Measurements from ENCODE around the gene UPK3B.
"Not testable (repeated sequence)": the region's sequence is repeated elsewhere in the genome, so short reads cannot be mapped to it uniquely, and the experiment has no call there.

The UPK3B gene

DNA sequence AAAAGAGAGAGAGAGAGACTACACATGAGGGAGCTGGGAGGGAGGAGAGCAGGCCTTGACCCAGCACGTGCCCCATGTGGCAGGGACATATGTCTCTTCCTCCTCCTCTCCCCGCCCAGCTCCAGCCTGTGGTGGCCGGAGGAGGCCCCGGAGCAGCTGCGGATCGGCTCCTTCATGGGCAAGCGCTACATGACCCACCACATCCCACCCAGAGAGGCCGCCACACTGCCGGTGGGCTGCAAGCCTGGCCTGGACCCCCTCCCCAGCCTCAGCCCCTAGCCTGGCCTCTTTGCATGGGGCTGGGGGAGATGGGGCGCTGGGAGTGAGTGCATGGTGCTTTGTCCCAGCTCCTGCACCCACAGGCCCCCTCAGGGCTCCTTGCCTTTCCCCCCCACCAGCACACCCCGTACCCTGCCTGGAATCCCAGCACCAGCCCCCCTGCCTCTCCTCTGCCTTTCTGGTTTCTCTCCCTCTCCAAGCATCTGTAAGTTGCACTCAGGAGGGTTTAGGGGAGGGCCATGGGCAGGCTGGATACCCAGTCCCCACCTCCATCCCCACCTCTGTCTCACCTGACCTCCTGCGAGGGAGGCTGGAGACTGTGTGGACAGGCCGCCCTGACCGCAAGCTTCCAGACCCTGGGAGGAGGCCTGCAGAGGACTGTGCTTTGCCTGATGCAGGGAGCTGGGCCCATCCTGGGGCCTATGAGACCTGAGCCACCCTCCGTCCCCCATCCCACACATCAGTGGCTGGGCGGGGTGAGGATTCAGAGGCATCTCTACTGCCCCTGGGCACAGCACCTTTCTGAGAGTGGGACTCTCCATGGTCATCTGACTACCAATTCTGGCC is 4.8 kb downstream of the UPK3B start:
- Histone ChIP-seq H3K27me3 (ENCODE audit: control insufficient read depth in 3 of 3, insufficient read depth in 3 of 3, low read depth in 1 of 3, low read length in 3 of 3) (no peaks in the 10 kb centered on the region), H2BK5ac (ENCODE audit: low read length) (no peak overlapping the region), H4K91ac (ENCODE audit: low read depth, low read length, poor library complexity) (no peak overlapping the region), H2AFZ (ENCODE audit: low read length) (peak overlapping the region; percentile 88), H3K23ac (ENCODE audit: low read depth, low read length, poor library complexity) (no peak overlapping the region), H3K9ac (ENCODE audit: low read depth, low read length, poor library complexity) (peak overlapping the region; percentile 70), H2AK5ac (ENCODE audit: low read depth, low read length) (no peak overlapping the region), H3K4ac (ENCODE audit: low read length) (peak overlapping the region; percentile 53), H3K36me3 (replicated peaks in 1 of 2; ENCODE audit: control insufficient read depth in 2 of 2, insufficient read depth in 2 of 2, low read length in 2 of 2) (no peaks in the 10 kb centered on the region), H3K79me1 (ENCODE audit: low read depth, low read length) (no peaks in the 10 kb centered on the region), H3K4me1 (ENCODE audit: control insufficient read depth in 2 of 2, insufficient read depth in 1 of 2, low read depth in 1 of 2, low read length in 2 of 2) (peaks cover 6 to 13% of the 10 kb centered on the region in 2 donors), H3K14ac (ENCODE audit: low read length) (peak overlapping the region; percentile 89), H3K27ac (replicated peaks; ENCODE audit: low read length) (no peak overlapping the region), H2BK15ac (ENCODE audit: low read length) (peak overlapping the region; percentile 58), H2BK120ac (ENCODE audit: low read depth, low read length) (no peak overlapping the region), H4K8ac (ENCODE audit: low read depth, low read length) (peak overlapping the region; percentile 96), H3K4me2 (ENCODE audit: insufficient read depth, low read length, poor library complexity, severe bottlenecking) (no peak overlapping the region), H2BK12ac (ENCODE audit: low read length) (no peak overlapping the region), H3K4me3 (ENCODE audit: low read length in 2 of 2) (no peak overlapping the region), H3K9me3 (replicated peaks in 1 of 2; ENCODE audit: control insufficient read depth in 2 of 2, insufficient read depth in 1 of 2, low read depth in 1 of 2, low read length in 2 of 2) (no peaks in the 10 kb centered on the region), H3K18ac (ENCODE audit: low read length) (peak overlapping the region; percentile 83)
- WGBS, 2 donors (ENCODE audit: extremely low coverage in 2 of 2, insufficient read length in 2 of 2, insufficient replicate concordance in 1 of 2), result no CpG with 5 or more reads among the region's 16 CpGs
- no peak for DNase-seq (ENCODE audit: low spot score)

DNA sequence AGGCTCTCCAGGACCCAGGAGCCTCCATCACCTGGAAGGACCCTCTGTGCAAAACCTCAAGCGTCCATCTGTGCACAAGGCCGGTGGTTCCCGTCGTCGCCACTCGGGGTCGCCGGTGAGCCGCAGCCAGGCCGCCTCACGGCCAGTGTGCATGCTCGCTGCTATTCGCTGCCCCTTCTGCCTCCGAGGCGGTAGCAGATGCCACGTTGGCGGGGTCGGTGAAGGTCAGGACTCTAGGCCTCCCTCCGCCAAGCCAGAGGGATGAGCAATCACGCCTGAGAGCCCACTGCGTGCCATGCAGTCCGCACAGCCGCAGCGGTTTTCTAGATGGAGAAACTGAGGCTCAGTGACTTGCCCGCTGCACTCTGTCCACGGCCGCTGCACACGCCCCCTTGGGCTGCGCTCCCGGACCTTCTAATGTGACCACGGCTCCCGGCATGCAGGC is 5.7 kb downstream of the UPK3B start:
- Histone ChIP-seq H3K4me2 (ENCODE audit: insufficient read depth, low read length, poor library complexity, severe bottlenecking) (no peak overlapping the region), H3K79me1 (ENCODE audit: low read depth, low read length) (no peaks in the 10 kb centered on the region), H2BK120ac (ENCODE audit: low read depth, low read length) (no peak overlapping the region), H2AK5ac (ENCODE audit: low read depth, low read length) (no peak overlapping the region), H3K4me1 (ENCODE audit: control insufficient read depth in 2 of 2, insufficient read depth in 1 of 2, low read depth in 1 of 2, low read length in 2 of 2) (peaks cover 2 to 9% of the 10 kb centered on the region in 2 donors), H2AFZ (ENCODE audit: low read length) (no peak overlapping the region), H3K9ac (ENCODE audit: low read depth, low read length, poor library complexity) (no peak overlapping the region), H4K8ac (ENCODE audit: low read depth, low read length) (no peak overlapping the region), H3K27me3 (ENCODE audit: control insufficient read depth in 3 of 3, insufficient read depth in 3 of 3, low read depth in 1 of 3, low read length in 3 of 3) (no peaks in the 10 kb centered on the region), H3K4ac (ENCODE audit: low read length) (no peak overlapping the region), H2BK15ac (ENCODE audit: low read length) (no peak overlapping the region), H2BK12ac (ENCODE audit: low read length) (no peak overlapping the region), H4K91ac (ENCODE audit: low read depth, low read length, poor library complexity) (no peak overlapping the region), H3K9me3 (replicated peaks in 1 of 2; ENCODE audit: control insufficient read depth in 2 of 2, insufficient read depth in 1 of 2, low read depth in 1 of 2, low read length in 2 of 2) (no peaks in the 10 kb centered on the region), H2BK5ac (ENCODE audit: low read length) (no peak overlapping the region), H3K23ac (ENCODE audit: low read depth, low read length, poor library complexity) (no peak overlapping the region), H3K18ac (ENCODE audit: low read length) (no peak overlapping the region), H3K36me3 (replicated peaks in 1 of 2; ENCODE audit: control insufficient read depth in 2 of 2, insufficient read depth in 2 of 2, low read length in 2 of 2) (no peaks in the 10 kb centered on the region), H3K14ac (ENCODE audit: low read length) (no peak overlapping the region), H3K27ac (replicated peaks; ENCODE audit: low read length) (no peak overlapping the region), H3K4me3 (ENCODE audit: low read length in 2 of 2) (no peak overlapping the region)
- DNase-seq (ENCODE audit: low spot score), result no peak
- WGBS, 2 donors (ENCODE audit: extremely low coverage in 2 of 2, insufficient read length in 2 of 2, insufficient replicate concordance in 1 of 2), result no CpG with 5 or more reads among the region's 32 CpGs

DNA sequence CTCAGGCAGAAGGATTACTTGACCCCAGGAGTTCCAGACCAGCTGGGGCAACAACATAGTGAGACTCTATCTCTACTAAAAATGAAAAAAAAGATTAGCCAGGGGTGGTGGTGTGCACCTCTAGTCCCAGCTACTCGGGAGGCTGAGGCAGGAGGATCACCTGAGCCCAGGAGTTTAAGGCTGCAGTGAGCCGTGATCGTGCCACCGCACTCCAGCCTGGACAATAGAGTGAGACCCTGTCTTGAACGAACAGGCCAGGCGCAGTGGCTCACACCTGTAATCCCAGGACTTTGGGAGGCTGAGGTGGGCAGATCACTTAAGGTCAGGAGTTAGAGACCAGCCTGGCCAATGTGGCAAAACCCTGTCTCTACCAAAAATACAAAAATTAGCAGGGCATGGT is 6.6 kb downstream of the UPK3B start:
- not testable (repeated sequence) for H3K18ac ChIP-seq (ENCODE audit: low read length); H3K4me1 ChIP-seq (ENCODE audit: control insufficient read depth in 2 of 2, insufficient read depth in 1 of 2, low read depth in 1 of 2, low read length in 2 of 2); H3K23ac ChIP-seq (ENCODE audit: low read depth, low read length, poor library complexity); H3K9ac ChIP-seq (ENCODE audit: low read depth, low read length, poor library complexity); H2AK5ac ChIP-seq (ENCODE audit: low read depth, low read length); H2AFZ ChIP-seq (ENCODE audit: low read length); H3K27me3 ChIP-seq (ENCODE audit: control insufficient read depth in 3 of 3, insufficient read depth in 3 of 3, low read depth in 1 of 3, low read length in 3 of 3); H3K4me3 ChIP-seq (ENCODE audit: low read length in 2 of 2); H3K9me3 ChIP-seq (replicated peaks in 1 of 2; ENCODE audit: control insufficient read depth in 2 of 2, insufficient read depth in 1 of 2, low read depth in 1 of 2, low read length in 2 of 2); H3K27ac ChIP-seq (replicated peaks; ENCODE audit: low read length); H3K4me2 ChIP-seq (ENCODE audit: insufficient read depth, low read length, poor library complexity, severe bottlenecking); H2BK12ac ChIP-seq (ENCODE audit: low read length); H3K14ac ChIP-seq (ENCODE audit: low read length); H2BK15ac ChIP-seq (ENCODE audit: low read length); H3K36me3 ChIP-seq (replicated peaks in 1 of 2; ENCODE audit: control insufficient read depth in 2 of 2, insufficient read depth in 2 of 2, low read length in 2 of 2); H4K91ac ChIP-seq (ENCODE audit: low read depth, low read length, poor library complexity); H2BK120ac ChIP-seq (ENCODE audit: low read depth, low read length); DNase-seq (ENCODE audit: low spot score); H3K4ac ChIP-seq (ENCODE audit: low read length); H3K79me1 ChIP-seq (ENCODE audit: low read depth, low read length); H2BK5ac ChIP-seq (ENCODE audit: low read length); H4K8ac ChIP-seq (ENCODE audit: low read depth, low read length)
- WGBS, 2 donors (ENCODE audit: extremely low coverage in 2 of 2, insufficient read length in 2 of 2, insufficient replicate concordance in 1 of 2), result no CpG with 5 or more reads among the region's 6 CpGs

DNA sequence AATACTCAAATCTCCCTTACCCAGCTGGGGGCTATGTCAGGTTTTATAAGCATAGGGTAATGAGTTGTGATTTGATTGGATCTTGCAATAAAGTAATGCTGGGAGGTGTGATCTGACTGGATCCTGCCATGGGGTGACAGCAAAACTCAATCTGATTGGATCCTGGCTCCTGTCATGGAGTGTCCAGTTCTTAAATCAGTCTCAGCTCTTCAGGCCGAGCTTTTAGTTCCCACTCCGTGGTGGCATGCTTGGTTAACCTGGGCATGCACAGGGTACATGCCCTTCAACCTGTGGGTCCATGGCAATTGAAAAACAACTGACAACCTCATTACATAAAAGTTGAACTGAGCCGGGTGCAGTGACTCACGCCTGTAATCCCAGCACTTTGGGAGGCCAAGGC is 15.8 kb downstream of the UPK3B start:
- H2AK5ac ChIP-seq (ENCODE audit: low read depth, low read length); H3K27ac ChIP-seq (replicated peaks; ENCODE audit: low read length); H4K8ac ChIP-seq (ENCODE audit: low read depth, low read length); H3K4me1 ChIP-seq (ENCODE audit: control insufficient read depth in 2 of 2, insufficient read depth in 1 of 2, low read depth in 1 of 2, low read length in 2 of 2); H2AFZ ChIP-seq (ENCODE audit: low read length); H2BK15ac ChIP-seq (ENCODE audit: low read length); H3K18ac ChIP-seq (ENCODE audit: low read length); H3K14ac ChIP-seq (ENCODE audit: low read length); H2BK12ac ChIP-seq (ENCODE audit: low read length); H2BK5ac ChIP-seq (ENCODE audit: low read length); H3K79me1 ChIP-seq (ENCODE audit: low read depth, low read length); H3K23ac ChIP-seq (ENCODE audit: low read depth, low read length, poor library complexity); H2BK120ac ChIP-seq (ENCODE audit: low read depth, low read length); H3K9ac ChIP-seq (ENCODE audit: low read depth, low read length, poor library complexity); H3K4ac ChIP-seq (ENCODE audit: low read length); H3K4me3 ChIP-seq (ENCODE audit: low read length in 2 of 2); H3K36me3 ChIP-seq (replicated peaks in 1 of 2; ENCODE audit: control insufficient read depth in 2 of 2, insufficient read depth in 2 of 2, low read length in 2 of 2); H3K9me3 ChIP-seq (replicated peaks in 1 of 2; ENCODE audit: control insufficient read depth in 2 of 2, insufficient read depth in 1 of 2, low read depth in 1 of 2, low read length in 2 of 2); H3K27me3 ChIP-seq (ENCODE audit: control insufficient read depth in 3 of 3, insufficient read depth in 3 of 3, low read depth in 1 of 3, low read length in 3 of 3); DNase-seq (ENCODE audit: low spot score); H3K4me2 ChIP-seq (ENCODE audit: insufficient read depth, low read length, poor library complexity, severe bottlenecking); H4K91ac ChIP-seq (ENCODE audit: low read depth, low read length, poor library complexity): not testable (repeated sequence)
- no CpG with 5 or more reads among the region's 4 CpGs for WGBS, 2 donors (ENCODE audit: extremely low coverage in 2 of 2, insufficient read length in 2 of 2, insufficient replicate concordance in 1 of 2)

Data from neuronal stem cell (in vitro differentiated cells).